Left forelimb (tissue), 1 donor: ENCODE results near the gene F13A1.

Experiments used
- DNase-seq: peaks from one replicate; pipeline ENCODE4 v3.0.0-alpha.2; 2018; ENCODE audit warnings: low spot score

Gene F13A1

DNA sequence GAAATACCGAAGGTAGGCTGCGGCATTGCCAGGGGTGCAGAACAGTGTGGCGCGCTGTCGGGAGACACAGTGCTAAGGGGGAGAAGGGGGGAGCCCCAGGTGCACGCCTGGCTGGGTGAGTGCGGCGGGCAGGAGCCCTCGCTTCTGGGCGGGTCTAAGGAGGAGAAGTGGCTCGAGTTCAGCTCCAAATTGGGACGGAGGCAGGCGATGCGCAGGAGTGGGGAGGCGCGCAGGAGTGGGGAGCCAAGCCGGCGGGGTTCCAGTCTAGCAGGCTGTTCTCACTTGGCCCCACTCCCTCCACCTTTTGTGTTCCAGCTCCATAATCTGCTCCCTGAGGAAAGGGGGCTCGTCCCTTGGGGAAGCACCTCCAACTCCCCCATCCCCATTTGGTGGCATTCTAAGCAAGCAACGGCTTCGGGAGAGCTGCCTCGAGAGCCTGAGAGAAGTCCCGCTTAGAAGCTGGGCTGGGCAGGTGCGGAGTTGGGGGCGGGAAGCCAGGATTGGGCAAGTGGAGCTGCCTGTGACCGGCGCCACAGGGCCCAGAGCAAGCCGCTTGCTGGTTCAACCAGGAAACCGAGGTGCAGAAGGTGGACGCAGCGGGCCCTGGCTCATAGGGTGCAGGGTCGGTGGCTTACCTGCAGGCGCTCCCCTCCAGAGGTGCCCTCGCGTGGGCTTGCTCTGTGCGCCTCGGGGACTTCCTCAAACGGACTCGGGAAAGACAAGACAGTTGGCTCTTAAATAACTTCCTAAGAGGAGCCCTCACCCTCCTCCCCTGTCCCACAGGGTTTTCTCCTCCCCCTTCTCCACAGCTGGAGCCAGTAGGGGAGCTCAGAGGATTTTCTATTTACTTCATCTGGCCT lies at the start of gene F13A1:
F13A1 (minus strand) TSS at position 711 of the 860 bp plus-strand sequence. CDS start 1,998 bp downstream, outside the sequence.
- DNase-seq: no peak

DNA sequence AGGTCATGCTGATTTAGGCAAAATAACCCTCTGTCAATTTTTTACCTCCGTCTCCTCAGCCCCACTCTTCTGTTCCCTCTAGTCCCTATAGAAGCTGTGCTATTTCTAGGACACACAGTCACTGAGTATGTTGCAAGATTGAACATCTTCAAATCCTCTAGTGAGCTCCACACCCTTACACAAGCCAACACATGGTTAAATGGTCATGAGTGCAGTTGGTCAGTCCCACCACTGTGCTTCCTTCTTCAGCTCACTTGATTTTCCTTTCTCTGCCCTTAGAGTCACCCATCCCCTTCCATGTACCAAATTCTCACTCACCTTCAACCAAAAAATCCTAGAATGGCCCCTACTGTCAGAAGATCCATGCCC lies 48.2 kb upstream of the F13A1 start:
- no peak for DNase-seq

DNA sequence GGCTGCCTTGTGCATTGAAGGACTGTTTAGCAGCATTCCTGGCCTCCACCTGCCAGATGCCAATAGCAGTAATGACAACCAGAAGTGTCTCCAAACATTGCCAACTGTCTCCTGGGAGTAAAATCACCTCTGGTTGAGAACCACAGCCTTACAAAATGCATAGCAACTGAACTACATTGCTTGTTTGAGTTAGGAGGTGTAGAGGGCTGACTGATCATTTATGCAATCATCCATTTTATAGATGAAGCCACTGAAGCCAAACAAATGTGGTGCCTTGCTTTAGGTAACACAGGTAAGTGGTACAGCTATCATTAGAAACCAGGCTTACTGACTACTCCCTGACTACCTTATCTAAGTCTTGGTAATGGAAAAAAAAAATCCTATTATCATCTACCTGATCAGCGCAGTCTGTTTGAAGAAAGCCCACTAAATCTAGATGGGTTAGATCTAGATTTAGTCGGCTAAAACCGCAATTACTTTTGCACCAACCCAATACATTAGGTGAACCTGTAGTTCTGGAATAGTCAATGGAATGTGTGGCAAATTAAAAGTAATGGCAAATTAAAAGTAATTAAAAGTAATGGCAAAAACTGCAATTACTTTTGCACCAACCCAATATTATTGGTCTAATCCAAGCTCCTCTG lies 47.7 kb upstream of the F13A1 start:
- no peak for DNase-seq

DNA sequence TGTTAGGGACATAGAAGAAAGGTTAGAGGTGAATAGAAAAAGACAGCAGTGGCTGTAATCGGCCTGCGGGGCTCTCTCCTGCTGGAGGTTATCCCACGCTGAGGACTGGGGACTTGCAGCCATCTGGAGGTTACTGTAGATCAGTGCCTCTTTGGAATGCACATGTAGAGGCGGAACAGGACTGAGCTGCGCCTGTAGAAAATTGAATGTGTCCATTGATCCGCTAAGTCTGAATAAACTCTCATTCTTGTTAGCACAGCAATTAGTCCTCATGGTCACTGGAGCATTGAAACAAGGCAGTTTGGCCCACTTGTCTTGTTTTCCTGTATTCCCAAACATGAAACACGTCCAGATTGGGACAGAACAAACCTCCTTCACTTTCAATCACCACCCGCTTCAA lies 46.3 kb upstream of the F13A1 start:
- no peak for DNase-seq

DNA sequence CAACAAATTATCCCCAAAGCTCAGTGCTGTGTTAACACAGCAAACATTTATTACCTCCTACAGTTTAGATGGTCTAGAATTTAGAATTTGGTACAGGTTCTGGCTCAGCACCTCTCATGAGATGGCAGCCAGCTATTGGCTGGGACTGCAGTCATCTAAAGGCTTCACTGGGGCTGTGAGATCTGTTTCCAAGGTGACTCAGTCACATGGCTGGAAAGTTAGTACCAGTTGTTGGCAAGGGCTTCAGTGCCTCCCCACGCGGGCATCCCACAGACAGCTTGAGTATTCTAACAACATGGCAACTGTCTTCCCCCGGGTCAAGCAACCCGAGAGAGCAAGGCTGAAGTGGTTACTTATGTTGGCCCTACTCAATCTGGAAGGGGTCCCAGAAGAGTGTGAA lies 44.8 kb upstream of the F13A1 start:
- DNase-seq: no peak

DNA sequence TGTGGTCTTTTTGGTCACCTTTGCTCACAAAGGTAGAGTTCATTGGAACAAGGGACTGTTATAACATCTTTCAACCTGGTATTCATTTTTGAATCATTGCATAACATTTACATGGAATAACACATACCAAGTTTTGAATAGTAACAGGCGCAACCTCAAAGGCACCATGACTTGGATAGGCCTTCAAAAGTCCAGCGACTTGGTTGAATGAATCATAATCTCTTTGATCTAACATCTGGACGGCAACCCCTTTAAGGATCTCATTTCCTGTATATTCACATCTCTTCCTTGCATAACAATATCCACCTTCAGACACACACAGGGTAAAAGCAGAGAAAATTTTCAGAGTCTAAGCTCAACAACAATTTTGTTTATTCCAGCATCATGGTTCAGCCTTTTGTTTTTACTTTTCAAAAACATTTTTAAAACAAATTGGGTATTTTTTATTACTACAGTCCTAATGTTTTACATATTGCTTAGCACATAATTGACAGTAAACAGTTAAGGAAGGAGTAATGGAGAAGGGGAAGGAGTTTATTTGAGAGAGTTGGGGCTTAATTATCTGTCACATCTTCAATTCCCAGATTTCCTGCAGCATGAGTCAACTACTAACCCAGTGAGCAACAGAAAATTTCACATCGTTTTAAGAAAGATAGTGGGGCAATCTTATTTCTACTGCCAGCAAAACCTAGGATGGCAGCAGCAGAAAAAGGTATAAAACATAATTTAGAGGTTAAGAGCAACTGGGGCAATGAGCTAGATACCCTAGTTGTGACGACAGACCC lies 41.8 kb upstream of the F13A1 start:
- DNase-seq: no peak

DNA sequence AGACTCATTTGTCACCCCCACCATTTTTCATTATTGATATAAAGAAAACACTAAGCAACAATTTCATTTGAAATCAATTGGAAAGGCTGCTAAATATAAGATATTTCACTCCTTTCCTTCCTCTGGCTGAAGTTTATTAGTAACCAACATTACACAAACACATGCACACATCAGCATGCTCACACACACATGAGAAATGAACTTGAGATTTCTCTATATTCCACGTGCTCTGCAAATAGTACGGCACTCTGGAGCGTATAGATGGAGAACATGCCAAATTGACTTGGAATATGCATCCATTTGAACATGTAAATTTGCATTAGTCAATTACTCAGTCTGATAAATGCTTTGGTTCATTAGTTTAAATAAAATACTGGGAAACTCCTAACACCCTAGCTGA lies 37.1 kb upstream of the F13A1 start:
- DNase-seq: no peak

DNA sequence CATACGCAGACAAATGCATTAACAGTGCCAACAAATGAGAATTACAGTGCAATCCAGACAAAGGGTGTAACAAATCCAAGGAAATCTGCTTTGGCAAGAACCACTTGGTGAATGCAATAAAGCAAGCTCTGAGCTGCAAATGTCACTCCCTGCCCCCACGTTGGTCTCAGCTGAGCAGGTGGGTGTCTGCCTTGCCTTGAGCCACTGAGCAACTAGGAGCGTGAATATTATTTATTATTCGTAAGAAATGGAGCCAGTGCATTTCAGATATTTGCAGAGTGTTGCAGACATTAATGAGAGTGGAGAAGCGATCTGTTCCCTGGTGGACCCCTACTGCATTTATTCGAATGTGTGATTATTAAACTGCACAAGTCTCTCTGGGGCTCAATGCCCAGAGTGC lies 36.6 kb upstream of the F13A1 start:
- no peak for DNase-seq

DNA sequence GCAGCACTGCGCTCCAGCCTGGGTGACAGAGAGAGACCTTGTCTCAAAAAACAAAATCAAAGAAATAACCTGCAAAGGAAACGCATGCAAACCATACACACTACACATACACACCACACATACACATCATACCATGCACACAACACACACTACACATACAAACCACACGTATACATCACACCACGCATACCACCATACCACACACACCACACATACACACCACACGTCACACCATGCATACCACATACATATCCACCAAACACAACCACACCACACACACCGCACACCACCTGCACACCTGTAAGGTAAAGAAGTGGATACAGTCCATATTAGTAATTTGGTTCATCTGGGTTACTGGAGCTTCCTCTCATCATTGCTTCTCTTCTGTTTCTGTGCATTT lies 32.3 kb upstream of the F13A1 start:
- no peak for DNase-seq

DNA sequence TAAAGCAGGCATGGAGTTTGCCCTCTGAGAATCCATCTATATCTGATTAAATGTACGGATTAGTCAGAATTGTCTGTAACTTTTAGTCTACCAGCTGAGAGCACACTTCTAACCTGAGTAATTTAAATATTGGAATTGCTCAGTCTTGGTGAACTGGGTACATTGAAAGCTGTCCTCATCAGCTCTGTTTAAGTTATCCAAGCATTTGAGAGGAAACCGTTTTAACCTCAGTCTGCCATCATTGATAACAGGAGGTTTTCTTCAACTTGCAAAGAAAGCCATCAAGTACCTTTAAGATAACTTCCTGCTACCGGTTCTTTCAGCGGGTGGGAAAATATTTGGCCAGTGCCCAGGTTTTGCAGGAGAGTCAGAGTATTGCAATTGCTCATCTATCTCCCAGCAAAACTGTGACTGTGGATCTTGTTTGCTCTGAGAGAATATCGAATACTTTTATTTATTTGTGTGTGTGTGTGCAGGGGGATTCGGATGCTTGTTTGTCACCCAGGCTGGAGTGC lies 31.1 kb upstream of the F13A1 start:
- no peak for DNase-seq

DNA sequence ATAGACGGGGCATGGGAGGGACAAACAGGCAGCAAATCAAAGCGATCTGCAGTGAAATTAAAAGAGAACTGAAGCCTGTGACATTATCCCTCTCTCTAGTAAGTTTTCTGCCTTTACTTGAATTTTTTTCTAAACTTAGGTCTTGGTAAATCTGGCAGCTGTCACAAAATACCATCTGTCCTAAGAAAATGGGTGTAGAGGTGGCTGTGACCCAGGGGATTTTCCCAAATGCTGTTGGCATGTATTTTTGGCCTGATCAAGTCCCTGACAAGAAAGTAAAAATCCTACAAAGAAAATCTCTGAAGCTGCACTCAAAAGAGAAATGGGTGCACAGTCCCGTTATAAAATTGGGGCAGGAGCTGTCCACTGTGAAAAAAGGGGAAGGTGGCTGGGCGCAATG lies 30.2 kb upstream of the F13A1 start:
- no peak for DNase-seq

DNA sequence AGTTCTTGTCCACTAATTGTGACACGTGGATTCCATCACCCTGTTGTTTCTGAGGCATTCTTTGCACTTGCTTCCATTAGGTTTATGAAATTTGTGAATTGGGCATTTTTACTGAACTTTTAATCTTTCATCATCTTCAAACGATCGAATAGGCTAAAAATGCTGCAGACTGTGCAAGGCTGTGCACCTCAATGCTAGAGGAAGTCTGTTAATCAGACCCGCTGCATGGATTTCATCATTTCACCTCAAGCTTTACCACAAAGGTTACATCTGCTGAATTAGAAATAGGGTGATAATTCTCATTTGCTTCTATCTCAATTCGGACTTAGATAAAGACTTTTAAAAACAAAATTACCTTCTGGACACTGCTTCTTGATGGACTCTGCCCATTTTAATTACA lies 27.8 kb upstream of the F13A1 start:
- DNase-seq: no peak

DNA sequence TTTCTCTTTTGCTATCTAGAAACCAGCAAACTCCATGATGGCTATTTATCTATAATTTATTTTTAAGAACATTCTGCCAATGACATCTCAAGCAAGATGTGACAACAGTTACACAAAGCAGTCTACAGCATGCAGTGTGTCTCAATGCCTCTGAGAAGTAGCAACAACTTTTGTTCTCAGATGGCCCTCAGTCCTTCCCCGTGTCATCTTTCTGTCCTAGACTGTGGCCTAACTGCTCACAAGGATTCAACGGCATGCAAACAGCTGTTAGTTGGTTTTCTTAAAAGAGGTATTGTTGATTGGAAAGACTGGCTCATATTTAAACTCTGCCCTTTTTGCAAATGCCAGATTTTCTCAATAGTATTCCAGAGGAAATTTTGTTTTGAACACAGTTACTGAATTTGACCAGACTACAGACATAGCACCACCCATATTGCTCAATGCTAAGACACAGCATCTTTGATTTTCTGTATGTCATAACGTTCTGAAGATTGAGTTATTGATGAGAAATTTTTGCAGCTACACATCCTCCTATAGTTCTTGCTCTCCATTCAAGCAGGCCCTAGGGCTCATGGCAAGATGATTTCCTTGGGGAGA lies 26.1 kb upstream of the F13A1 start:
- DNase-seq: no peak

DNA sequence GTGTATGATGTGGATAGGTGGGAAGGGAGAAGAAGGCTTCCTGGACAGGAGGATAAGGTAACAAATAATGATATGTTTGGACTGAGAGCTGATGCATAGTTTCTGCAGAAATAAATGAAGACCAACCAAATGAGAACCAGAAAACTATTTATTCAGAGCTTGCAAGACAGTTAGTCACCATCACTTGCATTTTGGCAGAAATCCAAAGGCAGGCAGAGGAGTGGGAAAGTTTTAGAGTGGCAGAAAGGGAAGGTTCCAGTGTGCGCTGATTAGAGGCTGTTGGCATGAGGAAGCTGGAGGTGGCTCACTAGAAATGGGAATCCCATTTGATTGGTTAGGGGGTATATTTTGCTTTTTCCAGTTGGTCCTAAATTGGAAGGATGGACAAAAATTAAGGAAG lies 13.0 kb upstream of the F13A1 start:
- no peak for DNase-seq

DNA sequence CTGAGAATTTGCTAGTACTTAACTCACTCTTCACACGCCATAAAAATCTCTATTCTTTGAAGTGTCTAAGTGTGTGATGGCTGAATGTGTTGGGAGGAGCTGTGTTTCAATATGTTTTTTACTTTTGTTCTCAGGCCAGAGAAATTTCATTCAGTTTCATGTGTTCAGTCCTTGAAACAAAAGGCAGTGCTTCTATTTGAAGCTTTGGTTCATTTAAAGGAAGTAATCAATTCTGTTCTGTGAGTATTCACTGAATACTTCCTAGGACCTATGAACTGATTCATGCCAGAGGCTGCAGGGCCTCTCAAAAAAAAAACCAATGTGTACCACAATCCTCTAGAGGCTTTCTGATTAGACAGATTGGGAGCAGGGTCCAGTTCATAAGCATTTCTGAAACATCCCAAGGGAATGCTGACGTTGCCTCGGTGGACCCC lies 12.4 kb upstream of the F13A1 start:
- DNase-seq: no peak

DNA sequence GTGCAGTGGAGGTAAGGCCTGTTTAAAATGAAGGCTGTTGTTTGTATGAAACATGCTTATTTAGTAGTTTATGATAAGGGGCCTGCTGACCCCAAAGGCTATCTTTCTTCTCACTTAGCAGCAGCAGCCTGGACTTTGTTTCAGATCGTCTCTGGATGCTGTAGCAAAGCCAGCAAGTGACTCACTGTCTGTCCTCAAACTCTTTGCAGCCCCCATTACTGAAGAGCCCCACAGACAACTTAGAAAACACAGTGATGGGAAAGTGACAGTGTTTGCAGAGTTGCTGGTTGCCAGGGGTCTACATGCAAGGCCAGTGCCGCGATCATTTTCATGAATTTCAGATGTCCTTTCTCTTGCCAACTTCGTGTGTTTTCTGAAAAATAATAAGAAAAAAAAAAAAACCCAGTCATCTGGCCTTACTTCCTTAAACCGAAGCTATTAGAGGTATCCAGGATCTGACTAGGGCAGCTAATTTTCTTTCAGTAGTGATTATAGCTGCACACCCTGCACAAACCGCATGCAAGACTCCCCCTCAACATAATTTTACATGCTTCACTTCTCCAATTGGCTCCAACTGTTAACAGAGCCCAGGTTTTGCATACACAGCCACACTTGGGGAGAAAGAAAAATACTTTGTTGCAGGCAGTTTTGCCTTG lies 11.6 kb upstream of the F13A1 start:
- DNase-seq: no peak

DNA sequence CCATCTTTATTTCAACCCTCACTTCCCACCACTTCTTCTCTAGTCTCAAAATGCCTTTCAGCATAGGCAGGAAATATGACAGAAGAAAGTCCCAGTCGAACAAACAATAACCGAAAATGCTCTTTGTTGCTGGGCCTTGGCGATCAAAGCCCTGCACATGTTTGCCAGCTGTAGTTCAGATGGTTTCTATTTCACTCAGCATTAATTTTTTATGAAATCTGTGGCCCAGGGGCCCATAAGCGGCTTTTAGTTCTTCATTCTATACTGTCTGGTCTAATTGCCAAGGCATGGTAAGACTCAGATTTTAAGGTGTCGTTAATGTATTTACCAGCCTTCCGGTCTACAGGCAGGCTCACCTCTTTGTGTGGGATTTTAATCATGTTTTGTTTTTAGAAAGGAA lies 10.9 kb upstream of the F13A1 start:
- DNase-seq: no peak

DNA sequence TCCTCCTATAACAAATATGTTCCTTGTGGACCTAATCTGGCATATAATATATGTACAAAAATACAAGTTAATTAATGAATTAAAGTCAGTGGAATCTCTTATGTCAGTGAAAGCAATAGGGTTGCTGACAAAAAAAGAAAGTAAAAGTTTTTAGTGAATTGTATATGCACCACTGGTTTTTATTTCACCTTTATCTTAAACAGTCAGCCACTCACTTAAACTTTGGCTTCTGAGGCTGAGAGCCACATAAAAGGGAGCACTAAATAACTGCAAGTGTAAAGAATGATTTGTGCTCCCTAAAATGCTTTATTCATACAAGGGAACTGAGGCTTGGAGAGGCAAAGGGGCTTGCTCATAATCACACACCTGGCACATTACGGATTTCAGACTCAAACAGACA lies 9.9 kb upstream of the F13A1 start:
- DNase-seq: no peak

DNA sequence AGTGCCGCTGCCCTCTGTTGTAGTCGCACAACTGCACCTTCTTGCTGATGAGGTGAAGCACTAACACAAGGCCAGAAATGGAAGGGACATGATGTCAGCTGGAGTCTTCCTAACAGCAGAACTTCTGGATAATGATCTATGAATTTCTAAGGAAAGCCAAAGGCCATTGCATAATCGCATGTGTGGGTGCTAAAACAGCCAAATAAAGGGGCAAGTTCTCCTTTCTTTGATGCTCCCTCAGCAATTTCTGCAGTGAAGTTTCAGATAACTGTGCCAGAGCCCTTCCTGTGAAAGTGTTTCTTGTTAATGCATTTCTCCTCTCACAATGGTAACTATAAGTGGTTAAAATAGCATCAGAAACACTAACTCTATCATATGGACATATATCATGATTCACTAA lies 8.0 kb upstream of the F13A1 start:
- DNase-seq: no peak

DNA sequence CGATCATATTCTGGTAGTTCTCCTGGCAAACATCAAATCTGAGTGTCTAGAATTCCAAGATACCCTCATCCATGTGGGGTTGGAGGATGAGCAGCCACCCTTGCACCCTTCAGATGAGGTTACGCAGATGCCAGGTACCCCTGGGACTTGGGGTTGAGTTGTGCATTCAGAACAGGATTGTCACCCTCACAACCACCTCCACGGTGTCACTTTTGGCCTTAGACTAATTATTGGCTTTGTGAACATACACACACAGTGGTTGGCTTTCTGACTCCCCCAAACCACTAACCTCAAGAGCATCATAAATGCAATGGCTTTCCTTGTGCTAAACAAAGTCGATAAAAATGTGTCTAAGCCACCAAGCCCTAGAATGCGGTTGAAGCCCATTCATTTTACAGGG lies 2.9 kb upstream of the F13A1 start:
- no peak for DNase-seq

DNA sequence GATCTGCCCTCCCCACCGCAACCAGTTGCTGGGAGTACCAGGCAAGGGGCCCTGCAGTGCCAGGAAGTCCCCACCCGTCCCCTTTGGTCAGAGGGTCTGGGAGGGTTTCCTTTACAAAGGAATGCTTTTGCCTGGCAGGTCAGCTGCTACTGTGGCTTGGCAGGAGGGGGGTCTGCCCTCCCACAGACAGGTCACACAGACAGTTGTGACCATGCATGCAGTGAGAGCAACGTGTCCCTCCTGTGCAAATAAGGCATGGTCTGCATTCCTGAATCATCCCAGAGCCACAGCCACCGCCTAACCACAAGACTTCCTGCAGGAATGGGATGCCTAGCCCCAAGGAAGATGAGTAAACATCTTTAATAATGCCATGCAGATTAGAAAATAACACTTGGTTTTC lies 439 bp upstream of the F13A1 start:
- DNase-seq: no peak
